Heart left ventricle (tissue), 13 donors: ENCODE measurements around the gene KCNK2.

ENCODE experiments used
- CTCF ChIP-seq, 12 donors: fragments of 200-600 bp; sonication (generic) in 4 of 12; IDR thresholded peaks; one replicate each; pipeline versions ENCODE4 v1.5.0 to v1.8.0; 2018 to 2022; ENCODE audit warnings: antibody characterized with exemption in 12 of 12, mild to moderate bottlenecking in 5 of 12
- POLR2A ChIP-seq, 2 donors: fragments of 450-650 bp; IDR thresholded peaks; one replicate each; pipeline ENCODE4 v1.6.1; 2017; ENCODE audit warnings: antibody characterized with exemption in 2 of 2, mild to moderate bottlenecking in 2 of 2, moderate library complexity in 2 of 2
- donor health status: ischemic (EF 13 %, LVEDD 7.1; RV severe dilation, severe dysfunction).
- donor health status: DM: no; HTN: yes; CAD: no.
- donor health status: DM: no; HTN: no; CAD: no.
- donor health status: ischemic (EF 25% LVEDD 6.9; RV normal size, moderate dysfunction).
- donor health status: ischemic (EF 25% LVEDD 5.7; RV mildly dilated, moderate dysfunction).
- donor health status: ischemic (EF 35%, LVEDD 5.7; RV mildly dilated, moderate dysfunction).
- donor health status: nonischemic (EF 11% LVEDD 7.7; RV severe dilation, severe dysfunction).
- donor health status: DM: yes; HTN: yes; CAD: no.
- donor health status: PGD.
- donor health status: ischemic (EF 29% LVEDD 5.4; RV normal size, mild dysfunction).
- donor health status: nonischemic (EF 23%, LVEDD 6.1; RV moderate dilation, normal function).

- no peak for TF ChIP-seq CTCF (IDR thresholded peaks at IDR 0.05)
- TF ChIP-seq POLR2A (IDR thresholded peaks at IDR 0.05), result no peak
Measured at GRCh38 chr1:215111916-215112315, 29.4 kb downstream of the KCNK2 start.
